Neural progenitor cell (in vitro differentiated cells): Measurements from ENCODE around the gene RTL9. TPM values are rescaled to one million over a fixed set of nuclear protein-coding genes. Genes with fewer than 3 reads are reported as not detected.

Source experiments
- DNase-seq: peaks from one replicate; pipeline ENCODE4 v3.0.0-alpha.2; 2016; ENCODE audit warnings: low spot score
- H2AFZ ChIP-seq: fragments of 200-600 bp; sonication (generic); replicated peaks from 2 replicates; pipeline ENCODE4 v1.6.1; 2016; ENCODE audit warnings: antibody characterized with exemption
- H3F3A ChIP-seq: fragments of 200-600 bp; sonication (generic); 2 replicates; pipeline ENCODE4 v1.6.1; 2016; ENCODE audit warnings: antibody characterized with exemption, low read depth
- H3K27ac ChIP-seq: fragments of 200-600 bp; sonication (generic); 2 replicates; pipeline ENCODE4 v1.5.1; 2016; ENCODE audit warnings: mild to moderate bottlenecking
- H3K27me3 ChIP-seq: fragments of 200-600 bp; sonication (generic); 2 replicates; pipeline ENCODE4 v1.6.1; 2016; ENCODE audit warnings: mild to moderate bottlenecking, moderate library complexity
- H3K36me3 ChIP-seq: fragments of 200-600 bp; sonication (generic); 2 replicates; pipeline ENCODE4 v1.5.1; 2016
- H3K4me1 ChIP-seq: fragments of 200-600 bp; sonication (generic); 2 replicates; pipeline ENCODE4 v1.6.1; 2016; ENCODE audit warnings: mixed run types
- H3K4me2 ChIP-seq: fragments of 200-600 bp; sonication (generic); 2 replicates; pipeline ENCODE4 v1.6.1; 2016
- H3K4me3 ChIP-seq: fragments of 200-600 bp; sonication (generic); 2 replicates; pipeline ENCODE4 v1.5.1; 2016
- H3K79me2 ChIP-seq: fragments of 200-600 bp; sonication (generic); 2 replicates; pipeline ENCODE4 v1.6.1; 2016; ENCODE audit warnings: low read depth
- H3K9ac ChIP-seq: fragments of 200-600 bp; sonication (generic); 2 replicates; pipeline ENCODE4 v1.6.1; 2016
- H3K9me3 ChIP-seq: fragments of 200-600 bp; sonication (generic); 2 replicates; pipeline ENCODE4 v1.5.1; 2016; ENCODE audit warnings: low read depth
- H4K20me1 ChIP-seq: fragments of 200-600 bp; sonication (generic); 2 replicates; pipeline ENCODE4 v1.6.1; 2016; ENCODE audit warnings: low read depth
- H3K27ac Mint-ChIP-seq: 3 replicates; pipeline ENCODE4 v1.8.0; 2021; ENCODE audit warnings: mixed read lengths
- H3K27me3 Mint-ChIP-seq: 2 replicates; pipeline ENCODE4 v1.8.0; 2022; ENCODE audit warnings: low read depth, mild to moderate bottlenecking, inconsistent platforms, moderate library complexity, mixed read lengths; ENCODE audit not compliant: insufficient read depth
- H3K36me3 Mint-ChIP-seq: 3 replicates; pipeline ENCODE4 v1.8.0; 2021; ENCODE audit warnings: mixed read lengths
- H3K4me1 Mint-ChIP-seq: 3 replicates; pipeline ENCODE4 v1.8.0; 2021; ENCODE audit warnings: mixed read lengths
- H3K4me3 Mint-ChIP-seq: 3 replicates; pipeline ENCODE4 v1.8.0; 2021; ENCODE audit warnings: mild to moderate bottlenecking, moderate library complexity, mixed read lengths
- H3K9me3 Mint-ChIP-seq: 3 replicates; pipeline ENCODE4 v1.8.0; 2020; ENCODE audit warnings: mixed read lengths
- EZH2 ChIP-seq: fragments of 200-600 bp; sonication (generic); IDR thresholded peaks from 2 replicates; pipeline ENCODE4 v1.6.1; 2017; ENCODE audit warnings: antibody characterized with exemption, mild to moderate bottlenecking, moderate library complexity
- EZH2phosphoT487 ChIP-seq: fragments of 200-600 bp; sonication (generic); IDR thresholded peaks from 2 replicates; pipeline ENCODE4 v1.6.1; 2017; ENCODE audit warnings: antibody characterized with exemption
- total RNA-seq: library from RNA; depleted of rRNA; stranded (reverse); fragments of >200 nt; gene quantifications from 2 replicates; pipeline ENCODE4 v1.2.3, GENCODE V29; 2015; ENCODE audit warnings: low replicate concordance
- TF ChIP-seq, protein P1 (sequence below): fragments of 200-600 bp; sonication (generic); IDR thresholded peaks from 2 replicates; pipeline ENCODE4 v1.5.1; 2017; ENCODE audit warnings: antibody characterized with exemption, mild to moderate bottlenecking

The RTL9 gene
- total RNA-seq, 1 donor from 2014 or later = 0.49 TPM

DNA sequence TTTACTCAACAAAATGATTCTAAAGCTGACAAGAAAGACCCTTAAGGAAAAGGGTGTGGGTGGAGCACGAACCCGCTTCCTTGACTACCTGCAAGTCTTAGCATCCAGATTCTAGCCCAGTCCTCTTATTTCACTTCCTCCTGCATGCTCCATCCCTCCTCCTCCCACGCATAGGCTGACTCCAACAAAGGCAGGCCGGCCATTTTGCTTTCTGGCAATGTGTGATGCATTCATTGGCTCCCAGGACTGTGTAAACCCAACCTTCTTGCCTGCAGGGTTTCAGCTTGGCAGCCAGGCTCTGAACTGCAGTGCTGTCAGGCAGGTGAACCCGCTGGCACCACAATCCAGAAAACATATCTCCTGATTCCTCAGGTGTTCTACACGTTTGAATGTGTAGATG, 39.3 kb downstream of the RTL9 start:
- H2AFZ ChIP-seq = peak overlapping the region; percentile 46
- no peak overlapping the region for H3K4me3 ChIP-seq
- no peak overlapping the region for H3K4me3 Mint-ChIP-seq
- no peak overlapping the region for H3K4me2 ChIP-seq
- H3K4me1 ChIP-seq = no peaks in the 10 kb centered on the region
- no peaks in the 10 kb centered on the region for H3K27me3 Mint-ChIP-seq
- H4K20me1 ChIP-seq = no peaks in the 10 kb centered on the region
- no peak overlapping the region for H3K9ac ChIP-seq
- no peaks in the 10 kb centered on the region for H3K9me3 Mint-ChIP-seq
- no peaks in the 10 kb centered on the region for H3K9me3 ChIP-seq
- no peak overlapping the region for H3K27ac ChIP-seq
- H3F3A ChIP-seq = no peaks in the 10 kb centered on the region
- no peaks in the 10 kb centered on the region for H3K36me3 ChIP-seq
- peaks cover 33% of the 10 kb centered on the region for H3K4me1 Mint-ChIP-seq
- H3K27ac Mint-ChIP-seq = no peak overlapping the region
- DNase-seq = no peak
- no peaks in the 10 kb centered on the region for H3K79me2 ChIP-seq
- no peaks in the 10 kb centered on the region for H3K27me3 ChIP-seq
- no peaks in the 10 kb centered on the region for H3K36me3 Mint-ChIP-seq
- TF ChIP-seq EZH2phosphoT487 (no peak), EZH2 (no peak)
- TF ChIP-seq, protein P1, sequence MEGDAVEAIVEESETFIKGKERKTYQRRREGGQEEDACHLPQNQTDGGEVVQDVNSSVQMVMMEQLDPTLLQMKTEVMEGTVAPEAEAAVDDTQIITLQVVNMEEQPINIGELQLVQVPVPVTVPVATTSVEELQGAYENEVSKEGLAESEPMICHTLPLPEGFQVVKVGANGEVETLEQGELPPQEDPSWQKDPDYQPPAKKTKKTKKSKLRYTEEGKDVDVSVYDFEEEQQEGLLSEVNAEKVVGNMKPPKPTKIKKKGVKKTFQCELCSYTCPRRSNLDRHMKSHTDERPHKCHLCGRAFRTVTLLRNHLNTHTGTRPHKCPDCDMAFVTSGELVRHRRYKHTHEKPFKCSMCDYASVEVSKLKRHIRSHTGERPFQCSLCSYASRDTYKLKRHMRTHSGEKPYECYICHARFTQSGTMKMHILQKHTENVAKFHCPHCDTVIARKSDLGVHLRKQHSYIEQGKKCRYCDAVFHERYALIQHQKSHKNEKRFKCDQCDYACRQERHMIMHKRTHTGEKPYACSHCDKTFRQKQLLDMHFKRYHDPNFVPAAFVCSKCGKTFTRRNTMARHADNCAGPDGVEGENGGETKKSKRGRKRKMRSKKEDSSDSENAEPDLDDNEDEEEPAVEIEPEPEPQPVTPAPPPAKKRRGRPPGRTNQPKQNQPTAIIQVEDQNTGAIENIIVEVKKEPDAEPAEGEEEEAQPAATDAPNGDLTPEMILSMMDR = no peak

- Mint-ChIP-seq H3K9me3 (no peaks in the 10 kb centered on the region), H3K36me3 (no peaks in the 10 kb centered on the region), H3K4me1 (peaks cover 43% of the 10 kb centered on the region), H3K4me3 (no peak overlapping the region), H3K27me3 (no peaks in the 10 kb centered on the region), H3K27ac (no peak overlapping the region)
- Histone ChIP-seq H3K9ac (no peak overlapping the region), H2AFZ (no peak overlapping the region), H3K27ac (no peak overlapping the region), H3K9me3 (no peaks in the 10 kb centered on the region), H3K4me3 (no peak overlapping the region), H3K4me1 (no peaks in the 10 kb centered on the region), H4K20me1 (no peaks in the 10 kb centered on the region), H3K36me3 (no peaks in the 10 kb centered on the region), H3F3A (no peaks in the 10 kb centered on the region), H3K4me2 (no peak overlapping the region), H3K27me3 (no peaks in the 10 kb centered on the region), H3K79me2 (no peaks in the 10 kb centered on the region)
- TF ChIP-seq, protein P1 = no peak
- TF ChIP-seq EZH2 (no peak), EZH2phosphoT487 (no peak)
- no peak for DNase-seq
Observed at GRCh38 chrX:110399497-110399896, 40.8 kb downstream of the RTL9 start.

DNA sequence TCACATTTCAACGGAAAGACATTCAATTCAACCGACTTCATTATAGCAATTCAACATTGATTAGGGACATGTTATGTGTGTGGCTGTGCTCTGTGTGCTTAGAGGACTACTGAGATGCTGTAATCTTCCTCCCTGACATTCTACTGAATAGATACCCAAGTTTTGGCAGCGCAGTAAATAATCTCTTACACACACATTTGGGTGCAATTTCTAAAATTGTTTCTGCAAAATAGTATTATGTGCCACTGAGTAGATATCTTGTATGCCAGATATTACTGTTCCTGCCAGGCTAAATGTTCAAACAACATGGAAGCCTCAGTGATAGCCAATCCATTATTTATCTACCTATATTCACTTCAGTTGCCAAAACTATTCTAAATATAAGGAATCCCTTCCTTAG, 41.3 kb downstream of the RTL9 start:
- Histone ChIP-seq H3F3A (no peaks in the 10 kb centered on the region), H3K36me3 (no peaks in the 10 kb centered on the region), H3K27me3 (no peaks in the 10 kb centered on the region), H3K4me3 (no peak overlapping the region), H3K27ac (no peak overlapping the region), H3K4me1 (no peaks in the 10 kb centered on the region), H4K20me1 (no peaks in the 10 kb centered on the region), H3K9ac (no peak overlapping the region), H3K79me2 (no peaks in the 10 kb centered on the region), H2AFZ (no peak overlapping the region), H3K4me2 (no peak overlapping the region), H3K9me3 (no peaks in the 10 kb centered on the region)
- no peak overlapping the region for H3K4me3 Mint-ChIP-seq
- peaks cover 41% of the 10 kb centered on the region for H3K4me1 Mint-ChIP-seq
- H3K36me3 Mint-ChIP-seq = no peaks in the 10 kb centered on the region
- no peaks in the 10 kb centered on the region for H3K27me3 Mint-ChIP-seq
- H3K27ac Mint-ChIP-seq = no peak overlapping the region
- TF ChIP-seq, protein P1 = no peak
- no peak for TF ChIP-seq EZH2
- TF ChIP-seq EZH2phosphoT487 = no peak
- no peaks in the 10 kb centered on the region for H3K9me3 Mint-ChIP-seq
- no peak for DNase-seq

GRCh38 chrX:110401135-110401534, 42.5 kb downstream of the RTL9 start:
- H3K9me3 Mint-ChIP-seq = no peaks in the 10 kb centered on the region
- H3K27ac Mint-ChIP-seq = no peak overlapping the region
- Histone ChIP-seq H3K4me1 (no peaks in the 10 kb centered on the region), H3K36me3 (no peaks in the 10 kb centered on the region), H3K4me3 (no peak overlapping the region), H4K20me1 (no peaks in the 10 kb centered on the region), H3K79me2 (no peaks in the 10 kb centered on the region), H3K9me3 (no peaks in the 10 kb centered on the region), H3K4me2 (no peak overlapping the region), H3K27me3 (no peaks in the 10 kb centered on the region), H3K9ac (no peak overlapping the region), H3K27ac (no peak overlapping the region), H3F3A (no peaks in the 10 kb centered on the region), H2AFZ (no peak overlapping the region)
- TF ChIP-seq, protein P1 = no peak
- TF ChIP-seq EZH2 (no peak), EZH2phosphoT487 (no peak)
- H3K27me3 Mint-ChIP-seq = no peaks in the 10 kb centered on the region
- H3K4me3 Mint-ChIP-seq = no peak overlapping the region
- no peak for DNase-seq
- no peaks in the 10 kb centered on the region for H3K36me3 Mint-ChIP-seq
- H3K4me1 Mint-ChIP-seq = peaks cover 38% of the 10 kb centered on the region
